OCI-LY7 (cell line): Measurements from ENCODE around the gene PELO. TPM values are rescaled to one million over a fixed set of nuclear protein-coding genes. Genes with fewer than 3 reads are reported as not detected.

Source experiments
- BruUV-seq: library from RNA; stranded (reverse); fragments of 400-500 nt; replicated peaks from 2 replicates; lab custom pipeline; 2021; lab: Mats Ljungman, UMichigan
- CTCF ChIA-PET: fragments of 300-600 bp; sonication (Branson Sonifier 250); formaldehyde crosslinking; loops from one replicate; lab custom pipeline; 2022; ENCODE audit warnings: antibody characterized with exemption; ENCODE audit not compliant: unreplicated experiment; lab: Charles Lee
- POLR2A ChIA-PET: fragments of 300-600 bp; sonication (Branson Sonifier 250); formaldehyde crosslinking; loops from one replicate; lab custom pipeline; 2022; ENCODE audit warnings: antibody characterized with exemption; lab: Charles Lee
- DNase-seq: peaks from one replicate; pipeline ENCODE4 v3.0.0-alpha.2; 2015; ENCODE audit warnings: low spot score
- H2AFZ ChIP-seq: fragments of 200-600 bp; sonication (generic), shearing (Covaris generic); 2 replicates; pipeline ENCODE4 v1.6.1; 2014; ENCODE audit warnings: mild to moderate bottlenecking, antibody characterized with exemption, low read length, moderate library complexity
- H3K27ac ChIP-seq: fragments of 200-600 bp; sonication (generic); 2 replicates; pipeline ENCODE4 v1.5.1; 2014; ENCODE audit warnings: mixed run types, low read depth, mild to moderate bottlenecking, moderate library complexity, low read length, inconsistent platforms; ENCODE audit not compliant: poor library complexity, severe bottlenecking
- H3K36me3 ChIP-seq: fragments of 200-600 bp; sonication (generic); 2 replicates; pipeline ENCODE4 v1.6.1; 2014; ENCODE audit warnings: mild to moderate bottlenecking, antibody characterized with exemption, low read length, moderate library complexity, mixed read lengths; ENCODE audit not compliant: insufficient read depth
- H3K4me1 ChIP-seq: fragments of 200-600 bp; sonication (generic); 2 replicates; pipeline ENCODE4 v1.5.1; 2014; ENCODE audit warnings: mild to moderate bottlenecking, low read length; ENCODE audit not compliant: insufficient read depth, poor library complexity, severe bottlenecking
- H3K4me2 ChIP-seq: fragments of 200-600 bp; sonication (generic); 2 replicates; pipeline ENCODE4 v1.6.1; 2014; ENCODE audit warnings: mild to moderate bottlenecking, low read length
- H3K4me3 ChIP-seq: fragments of 200-600 bp; sonication (generic); 2 replicates; pipeline ENCODE4 v1.5.1; 2014; ENCODE audit warnings: mild to moderate bottlenecking, low read depth, low read length; ENCODE audit not compliant: poor library complexity, severe bottlenecking
- H3K79me2 ChIP-seq: fragments of 200-600 bp; sonication (generic); 2 replicates; pipeline ENCODE4 v1.6.1; 2016; ENCODE audit warnings: low read depth, mild to moderate bottlenecking, low read length, moderate library complexity, mixed read lengths; ENCODE audit not compliant: insufficient read depth
- H3K9me2 ChIP-seq: fragments of 200-600 bp; sonication (generic); 2 replicates; pipeline ENCODE4 v1.6.1; 2016; ENCODE audit warnings: mild to moderate bottlenecking, low read length, mixed read lengths; ENCODE audit not compliant: insufficient read depth
- H3K9me3 ChIP-seq: fragments of 200-600 bp; sonication (generic); 2 replicates; pipeline ENCODE4 v1.6.1; 2014; ENCODE audit warnings: mild to moderate bottlenecking, mixed run types, low read length, mixed read lengths
- H4K20me1 ChIP-seq: fragments of 200-600 bp; sonication (generic); 2 replicates; pipeline ENCODE4 v1.6.1; 2014; ENCODE audit warnings: mild to moderate bottlenecking, antibody characterized with exemption, low read length, moderate library complexity, mixed read lengths; ENCODE audit not compliant: insufficient read depth
- CTCF ChIP-seq: fragments of 200-600 bp; sonication (generic); conservative IDR thresholded peaks from 2 replicates; pipeline ENCODE4 v1.5.1; 2014; ENCODE audit warnings: mild to moderate bottlenecking, antibody characterized with exemption, low read length, moderate library complexity, mixed read lengths
- EZH2phosphoT487 ChIP-seq: fragments of 200-600 bp; sonication (generic); IDR thresholded peaks from 2 replicates; pipeline ENCODE4 v1.6.1; 2018; ENCODE audit warnings: low read depth, borderline replicate concordance, mild to moderate bottlenecking, mixed run types, antibody characterized with exemption, low read length, moderate library complexity, mixed read lengths
- intact Hi-C: fragments of 100-400 bp; cut with micrococcal nuclease; formaldehyde crosslinking; loops from one replicate; pipeline ENCODE4 v1.10.0; 2022; ENCODE audit not compliant: unreplicated experiment
- total RNA-seq, 2 experiments: library from RNA; depleted of rRNA in 1 of 2; stranded (reverse); fragments of >200 nt in 1 of 2; shearing (Covaris generic) in 1 of 2; gene quantifications; 2 replicates each; pipeline ENCODE4 v1.2.3, GENCODE V29; 2014 to 2022

PELO gene
- total RNA-seq, 2 experiments from 2014 or later = 10.2 to 13.0 TPM

GRCh38 chr5:52821901-52822300 lies 34.2 kb downstream of the PELO start:
- H3K4me2 ChIP-seq = no peak overlapping the region
- POLR2A ChIA-PET = interaction anchor here (0.6 kb wide), 1 partner anchor 22 kb away, joined by 3 read pairs; no protein-coding TSS in a partner anchor
- no peak for DNase-seq
- intact Hi-C loops = no loop called here
- H3K36me3 ChIP-seq = no peaks in the 10 kb centered on the region
- H3K4me3 ChIP-seq = no peak overlapping the region
- H3K9me2 ChIP-seq = no peaks in the 10 kb centered on the region
- no peaks in the 10 kb centered on the region for H4K20me1 ChIP-seq
- no peaks in the 10 kb centered on the region for H3K79me2 ChIP-seq
- H2AFZ ChIP-seq = no peak overlapping the region
- no TSS peak for BruUV-seq
- no peaks in the 10 kb centered on the region for H3K9me3 ChIP-seq
- no peak overlapping the region for H3K27ac ChIP-seq
- TF ChIP-seq CTCF (no peak), EZH2phosphoT487 (no peak)
- H3K4me1 ChIP-seq = no peaks in the 10 kb centered on the region
- CTCF ChIA-PET = no interaction called here

GRCh38 chr5:52822437-52822836 lies 34.7 kb downstream of the PELO start:
- intact Hi-C loops = no loop called here
- H4K20me1 ChIP-seq = no peaks in the 10 kb centered on the region
- H3K4me1 ChIP-seq = no peaks in the 10 kb centered on the region
- no peak for DNase-seq
- H3K36me3 ChIP-seq = no peaks in the 10 kb centered on the region
- H3K9me3 ChIP-seq = no peaks in the 10 kb centered on the region
- no peaks in the 10 kb centered on the region for H3K9me2 ChIP-seq
- TF ChIP-seq EZH2phosphoT487 (no peak), CTCF (no peak)
- no peak overlapping the region for H3K27ac ChIP-seq
- no peak overlapping the region for H3K4me2 ChIP-seq
- POLR2A ChIA-PET = no interaction called here
- no TSS peak for BruUV-seq
- H2AFZ ChIP-seq = no peak overlapping the region
- CTCF ChIA-PET = interaction anchor here (0.6 kb wide), 1 partner anchor 23 kb away, joined by 3 read pairs; no protein-coding TSS in a partner anchor
- no peak overlapping the region for H3K4me3 ChIP-seq
- H3K79me2 ChIP-seq = no peaks in the 10 kb centered on the region

- Histone ChIP-seq H3K9me3 (no peaks in the 10 kb centered on the region), H2AFZ (no peak overlapping the region), H3K79me2 (no peaks in the 10 kb centered on the region), H3K27ac (no peak overlapping the region), H3K4me3 (no peak overlapping the region), H3K9me2 (no peaks in the 10 kb centered on the region), H4K20me1 (no peaks in the 10 kb centered on the region), H3K4me1 (no peaks in the 10 kb centered on the region), H3K4me2 (no peak overlapping the region), H3K36me3 (no peaks in the 10 kb centered on the region)
- POLR2A ChIA-PET = no interaction called here
- TF ChIP-seq CTCF (no peak), EZH2phosphoT487 (no peak)
- no TSS peak for BruUV-seq
- DNase-seq = no peak
- CTCF ChIA-PET = no interaction called here
- intact Hi-C loops = no loop called here
Measured at GRCh38 chr5:52824827-52825226, 37.1 kb downstream of the PELO start.
